ENCODE results near the gene CCDC187. TPM values are rescaled to one million over a fixed set of nuclear protein-coding genes. Genes with fewer than 3 reads are reported as not detected.

The CCDC187 gene
- polyA plus RNA-seq: not detected in 2 replicates
- polyA minus RNA-seq: not detected in 2 replicates

DNA sequence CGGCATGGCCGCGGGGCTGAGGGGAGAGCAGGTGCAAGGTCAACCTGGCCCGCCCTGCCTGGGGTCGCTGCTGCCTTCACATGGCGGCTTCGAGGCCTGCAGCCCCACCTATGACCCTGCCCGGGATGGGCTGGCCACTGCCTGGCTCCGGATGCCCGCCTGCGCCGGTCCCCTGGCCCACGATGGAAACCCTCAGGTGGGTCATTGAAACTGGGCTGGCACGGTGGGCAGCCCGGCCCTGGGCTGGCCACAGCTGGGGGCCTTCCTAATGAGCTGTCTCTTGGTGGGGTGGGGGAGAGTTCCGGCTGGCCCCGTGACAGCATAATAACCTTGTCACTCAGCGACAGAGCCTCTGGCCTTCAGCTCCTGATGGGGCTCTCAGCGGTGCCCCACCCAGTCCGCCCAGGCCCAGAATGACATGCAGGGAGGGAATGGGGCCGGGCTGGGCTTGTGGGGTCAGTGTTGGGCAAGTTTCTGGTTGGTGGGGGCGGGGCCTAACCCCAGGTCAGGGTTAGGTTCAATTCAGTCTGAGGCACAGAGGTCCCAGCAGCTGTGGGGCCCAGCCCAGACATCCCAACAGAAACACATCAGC is at the start of gene CCDC187:
TSS of gene CCDC187 (minus strand) at position 270 of the 592 bp plus-strand sequence. CDS start at position 6, 264 bp downstream.
- no peaks in the 10 kb centered on the region for H3K27me3 ChIP-seq (ENCODE audit: insufficient read depth, low read depth, low read length)
- TF ChIP-seq POLR2AphosphoS5 (IDR thresholded peaks at IDR 0.05) (no peak), TAF1 (IDR thresholded peaks at IDR 0.05; ENCODE audit: low read depth) (no peak), EP300 (conservative IDR thresholded peaks at IDR 0.05; ENCODE audit: poor library complexity, severe bottlenecking) (no peak), EZH2 (IDR thresholded peaks at IDR 0.05; ENCODE audit: borderline replicate concordance, insufficient read depth, low read length, poor library complexity, severe bottlenecking) (no peak), RAD21 (conservative IDR thresholded peaks at IDR 0.05) (no peak), MXI1 (conservative IDR thresholded peaks at IDR 0.05; ENCODE audit: poor library complexity, severe bottlenecking) (no peak), SMC3 (conservative IDR thresholded peaks at IDR 0.05; ENCODE audit: poor library complexity) (no peak)
- TF ChIP-seq, protein P1, sequence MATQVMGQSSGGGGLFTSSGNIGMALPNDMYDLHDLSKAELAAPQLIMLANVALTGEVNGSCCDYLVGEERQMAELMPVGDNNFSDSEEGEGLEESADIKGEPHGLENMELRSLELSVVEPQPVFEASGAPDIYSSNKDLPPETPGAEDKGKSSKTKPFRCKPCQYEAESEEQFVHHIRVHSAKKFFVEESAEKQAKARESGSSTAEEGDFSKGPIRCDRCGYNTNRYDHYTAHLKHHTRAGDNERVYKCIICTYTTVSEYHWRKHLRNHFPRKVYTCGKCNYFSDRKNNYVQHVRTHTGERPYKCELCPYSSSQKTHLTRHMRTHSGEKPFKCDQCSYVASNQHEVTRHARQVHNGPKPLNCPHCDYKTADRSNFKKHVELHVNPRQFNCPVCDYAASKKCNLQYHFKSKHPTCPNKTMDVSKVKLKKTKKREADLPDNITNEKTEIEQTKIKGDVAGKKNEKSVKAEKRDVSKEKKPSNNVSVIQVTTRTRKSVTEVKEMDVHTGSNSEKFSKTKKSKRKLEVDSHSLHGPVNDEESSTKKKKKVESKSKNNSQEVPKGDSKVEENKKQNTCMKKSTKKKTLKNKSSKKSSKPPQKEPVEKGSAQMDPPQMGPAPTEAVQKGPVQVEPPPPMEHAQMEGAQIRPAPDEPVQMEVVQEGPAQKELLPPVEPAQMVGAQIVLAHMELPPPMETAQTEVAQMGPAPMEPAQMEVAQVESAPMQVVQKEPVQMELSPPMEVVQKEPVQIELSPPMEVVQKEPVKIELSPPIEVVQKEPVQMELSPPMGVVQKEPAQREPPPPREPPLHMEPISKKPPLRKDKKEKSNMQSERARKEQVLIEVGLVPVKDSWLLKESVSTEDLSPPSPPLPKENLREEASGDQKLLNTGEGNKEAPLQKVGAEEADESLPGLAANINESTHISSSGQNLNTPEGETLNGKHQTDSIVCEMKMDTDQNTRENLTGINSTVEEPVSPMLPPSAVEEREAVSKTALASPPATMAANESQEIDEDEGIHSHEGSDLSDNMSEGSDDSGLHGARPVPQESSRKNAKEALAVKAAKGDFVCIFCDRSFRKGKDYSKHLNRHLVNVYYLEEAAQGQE (IDR thresholded peaks at IDR 0.05; ENCODE audit: borderline replicate concordance): no peak
- TF ChIP-seq, protein P2, sequence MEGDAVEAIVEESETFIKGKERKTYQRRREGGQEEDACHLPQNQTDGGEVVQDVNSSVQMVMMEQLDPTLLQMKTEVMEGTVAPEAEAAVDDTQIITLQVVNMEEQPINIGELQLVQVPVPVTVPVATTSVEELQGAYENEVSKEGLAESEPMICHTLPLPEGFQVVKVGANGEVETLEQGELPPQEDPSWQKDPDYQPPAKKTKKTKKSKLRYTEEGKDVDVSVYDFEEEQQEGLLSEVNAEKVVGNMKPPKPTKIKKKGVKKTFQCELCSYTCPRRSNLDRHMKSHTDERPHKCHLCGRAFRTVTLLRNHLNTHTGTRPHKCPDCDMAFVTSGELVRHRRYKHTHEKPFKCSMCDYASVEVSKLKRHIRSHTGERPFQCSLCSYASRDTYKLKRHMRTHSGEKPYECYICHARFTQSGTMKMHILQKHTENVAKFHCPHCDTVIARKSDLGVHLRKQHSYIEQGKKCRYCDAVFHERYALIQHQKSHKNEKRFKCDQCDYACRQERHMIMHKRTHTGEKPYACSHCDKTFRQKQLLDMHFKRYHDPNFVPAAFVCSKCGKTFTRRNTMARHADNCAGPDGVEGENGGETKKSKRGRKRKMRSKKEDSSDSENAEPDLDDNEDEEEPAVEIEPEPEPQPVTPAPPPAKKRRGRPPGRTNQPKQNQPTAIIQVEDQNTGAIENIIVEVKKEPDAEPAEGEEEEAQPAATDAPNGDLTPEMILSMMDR (IDR thresholded peaks at IDR 0.05; ENCODE audit: poor library complexity, severe bottlenecking): no peak
- H2AFZ ChIP-seq (ENCODE audit: low read depth, low read length): no peak within 1 kb of the TSS

DNA sequence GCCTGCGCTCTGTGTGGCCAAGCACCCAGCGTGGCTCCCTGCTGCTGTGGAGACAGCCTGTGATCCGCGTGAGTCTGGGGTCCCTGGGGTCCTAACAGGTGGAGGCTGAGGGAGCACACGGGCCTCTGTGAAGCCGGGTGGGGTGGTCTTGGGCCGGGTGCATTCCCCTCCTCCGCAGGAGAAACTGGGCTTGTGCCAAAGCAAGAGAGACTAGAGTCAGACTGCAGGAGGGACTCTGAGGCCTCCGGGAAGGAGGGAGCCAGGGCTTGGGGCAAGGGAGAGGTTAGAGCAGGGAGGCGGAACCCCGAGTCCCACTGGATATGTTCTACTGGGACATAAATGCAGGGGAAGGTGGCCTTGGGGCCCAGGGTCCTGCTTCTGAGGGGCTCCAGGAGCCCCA is 49.2 kb upstream of the CCDC187 start:
- no peak overlapping the region for H3K4me3 ChIP-seq (ENCODE audit: low read length)
- H3K27ac ChIP-seq (ENCODE audit: low read length): no peak overlapping the region
- H3K4me2 ChIP-seq (ENCODE audit: low read length): no peak overlapping the region
- H3K79me2 ChIP-seq (replicated peaks; ENCODE audit: insufficient read depth, low read length): no peaks in the 10 kb centered on the region
- no peaks in the 10 kb centered on the region for H3K9me3 ChIP-seq (ENCODE audit: low read length)
- no peaks in the 10 kb centered on the region for H4K20me1 ChIP-seq (ENCODE audit: insufficient read depth)
- H3K9ac ChIP-seq (ENCODE audit: low read length): no peak overlapping the region
- no peak for TF ChIP-seq EZH2 (IDR thresholded peaks at IDR 0.05; ENCODE audit: borderline replicate concordance, insufficient read depth, low read length, poor library complexity, severe bottlenecking)
- no peak for TF ChIP-seq MXI1 (conservative IDR thresholded peaks at IDR 0.05; ENCODE audit: poor library complexity, severe bottlenecking)
- no peak for TF ChIP-seq POLR2AphosphoS5 (IDR thresholded peaks at IDR 0.05)
- TF ChIP-seq TAF1 (IDR thresholded peaks at IDR 0.05; ENCODE audit: low read depth): no peak
- TF ChIP-seq, protein P1 (IDR thresholded peaks at IDR 0.05; ENCODE audit: borderline replicate concordance): no peak
- TF ChIP-seq RAD21 (conservative IDR thresholded peaks at IDR 0.05): no peak
- TF ChIP-seq, protein P2 (IDR thresholded peaks at IDR 0.05; ENCODE audit: poor library complexity, severe bottlenecking): no peak
- H3K9me2 ChIP-seq (ENCODE audit: insufficient read depth, low read length): no peaks in the 10 kb centered on the region
- no peaks in the 10 kb centered on the region for H3K36me3 ChIP-seq (ENCODE audit: insufficient read depth, low read length)
- no peak overlapping the region for H2AFZ ChIP-seq (ENCODE audit: low read depth, low read length)
- H3K27me3 ChIP-seq (ENCODE audit: insufficient read depth, low read depth, low read length): no peaks in the 10 kb centered on the region
- H3F3A ChIP-seq (ENCODE audit: insufficient read depth, low read length, poor library complexity, severe bottlenecking): no peaks in the 10 kb centered on the region

More for the DNA sequence above, at the start of gene CCDC187:
- Histone ChIP-seq H3K4me3 (ENCODE audit: low read length) (no peak within 1 kb of the TSS), H3K36me3 (ENCODE audit: insufficient read depth, low read length) (no peaks in the 10 kb centered on the region), H3K79me2 (replicated peaks; ENCODE audit: insufficient read depth, low read length) (no peaks in the 10 kb centered on the region), H3F3A (ENCODE audit: insufficient read depth, low read length, poor library complexity, severe bottlenecking) (no peaks in the 10 kb centered on the region), H3K9ac (ENCODE audit: low read length) (no peak within 1 kb of the TSS), H3K27ac (ENCODE audit: low read length) (no peak within 1 kb of the TSS), H4K20me1 (ENCODE audit: insufficient read depth) (no peaks in the 10 kb centered on the region), H3K4me2 (ENCODE audit: low read length) (no peak within 1 kb of the TSS), H3K9me2 (ENCODE audit: insufficient read depth, low read length) (no peaks in the 10 kb centered on the region), H3K9me3 (ENCODE audit: low read length) (no peaks in the 10 kb centered on the region)

Measured in neural cell (in vitro differentiated cells).